Measurements from ENCODE around the gene NME2.

DNA sequence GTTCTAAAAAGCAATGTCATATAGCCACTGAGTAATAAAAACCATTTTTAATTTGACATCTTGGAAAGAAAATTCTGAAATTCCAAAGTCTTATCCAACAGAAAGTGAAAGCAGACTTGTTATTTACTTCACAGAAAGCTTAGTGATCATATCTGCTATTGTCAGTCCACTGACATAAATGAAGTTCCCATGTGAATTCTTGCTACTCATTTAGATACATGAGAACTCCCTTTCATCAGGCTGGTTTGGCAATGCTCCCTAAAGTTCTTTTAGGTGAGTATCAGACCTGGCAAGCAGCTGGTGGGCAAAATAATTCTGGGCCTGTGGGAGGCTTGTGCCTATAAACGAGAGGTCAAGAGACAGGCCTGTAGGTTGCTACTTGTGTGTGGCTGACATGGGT is 23.4 kb downstream of the NME2 start:
- TF ChIP-seq, protein P1, sequence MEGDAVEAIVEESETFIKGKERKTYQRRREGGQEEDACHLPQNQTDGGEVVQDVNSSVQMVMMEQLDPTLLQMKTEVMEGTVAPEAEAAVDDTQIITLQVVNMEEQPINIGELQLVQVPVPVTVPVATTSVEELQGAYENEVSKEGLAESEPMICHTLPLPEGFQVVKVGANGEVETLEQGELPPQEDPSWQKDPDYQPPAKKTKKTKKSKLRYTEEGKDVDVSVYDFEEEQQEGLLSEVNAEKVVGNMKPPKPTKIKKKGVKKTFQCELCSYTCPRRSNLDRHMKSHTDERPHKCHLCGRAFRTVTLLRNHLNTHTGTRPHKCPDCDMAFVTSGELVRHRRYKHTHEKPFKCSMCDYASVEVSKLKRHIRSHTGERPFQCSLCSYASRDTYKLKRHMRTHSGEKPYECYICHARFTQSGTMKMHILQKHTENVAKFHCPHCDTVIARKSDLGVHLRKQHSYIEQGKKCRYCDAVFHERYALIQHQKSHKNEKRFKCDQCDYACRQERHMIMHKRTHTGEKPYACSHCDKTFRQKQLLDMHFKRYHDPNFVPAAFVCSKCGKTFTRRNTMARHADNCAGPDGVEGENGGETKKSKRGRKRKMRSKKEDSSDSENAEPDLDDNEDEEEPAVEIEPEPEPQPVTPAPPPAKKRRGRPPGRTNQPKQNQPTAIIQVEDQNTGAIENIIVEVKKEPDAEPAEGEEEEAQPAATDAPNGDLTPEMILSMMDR (IDR thresholded peaks at IDR 0.05; ENCODE audit: low read depth, low read length), result no peak
- TF ChIP-seq EZH2phosphoT487 (IDR thresholded peaks at IDR 0.05; ENCODE audit: low read depth), result no peak
